Prostate gland (tissue), 2 donors: ENCODE results near the gene HDAC1.

ENCODE experiments used
- POLR2A ChIP-seq: fragments of 450-650 bp; IDR thresholded peaks from one replicate; pipeline ENCODE4 v1.6.1; 2016; ENCODE audit warnings: antibody characterized with exemption, mild to moderate bottlenecking
- TF ChIP-seq, protein P1 (sequence below), 4 experiments: fragments of 200-600 bp in 2 of 4; fragments of 450-650 bp in 2 of 4; sonication (generic) in 2 of 4; IDR thresholded peaks; 1 replicate in 3 of 4; 2 replicates in 1 of 4; pipeline ENCODE4 v1.5.1; 2016 to 2019; ENCODE audit warnings: antibody characterized with exemption in 4 of 4, mild to moderate bottlenecking in 2 of 4, moderate library complexity in 2 of 4

DNA sequence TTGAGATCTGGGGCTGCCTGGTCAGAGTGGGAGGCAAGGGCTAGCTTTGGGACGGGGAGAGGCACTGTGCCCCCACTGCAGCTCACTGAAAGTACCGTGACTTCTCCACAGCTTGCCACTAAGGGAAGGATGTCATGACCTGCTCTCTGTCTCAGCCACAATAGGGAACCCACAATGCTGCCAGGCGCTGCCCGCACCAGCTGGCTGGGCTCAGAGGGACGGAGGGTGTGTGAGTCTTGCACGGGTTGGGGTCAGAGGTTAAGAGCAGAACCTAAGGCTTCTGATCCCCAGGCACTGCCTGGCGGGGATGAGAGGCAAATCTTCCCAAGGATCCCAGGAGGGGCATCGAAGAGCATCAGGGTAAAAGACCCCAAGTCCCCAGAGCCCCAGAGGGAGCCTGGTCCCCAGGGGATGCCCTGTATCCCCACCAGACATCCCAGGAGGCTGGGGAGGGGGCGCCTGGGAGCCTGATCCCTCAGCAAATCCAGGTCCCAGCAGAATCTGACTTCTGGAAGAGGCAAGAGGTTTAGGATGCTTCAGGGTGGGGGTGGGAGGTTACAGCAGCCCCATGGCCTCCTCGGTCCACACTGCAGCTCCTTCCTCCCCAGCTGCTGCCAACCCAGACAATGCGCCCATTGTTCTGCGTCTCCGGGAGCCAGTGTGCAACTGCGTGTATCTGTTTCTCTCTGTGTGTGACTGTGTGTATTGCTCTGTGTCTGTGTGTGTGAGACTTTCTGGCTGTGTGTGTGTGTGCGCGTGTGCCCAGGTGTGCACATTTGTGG lies 46.2 kb downstream of the HDAC1 start:
- TF ChIP-seq, protein P1, sequence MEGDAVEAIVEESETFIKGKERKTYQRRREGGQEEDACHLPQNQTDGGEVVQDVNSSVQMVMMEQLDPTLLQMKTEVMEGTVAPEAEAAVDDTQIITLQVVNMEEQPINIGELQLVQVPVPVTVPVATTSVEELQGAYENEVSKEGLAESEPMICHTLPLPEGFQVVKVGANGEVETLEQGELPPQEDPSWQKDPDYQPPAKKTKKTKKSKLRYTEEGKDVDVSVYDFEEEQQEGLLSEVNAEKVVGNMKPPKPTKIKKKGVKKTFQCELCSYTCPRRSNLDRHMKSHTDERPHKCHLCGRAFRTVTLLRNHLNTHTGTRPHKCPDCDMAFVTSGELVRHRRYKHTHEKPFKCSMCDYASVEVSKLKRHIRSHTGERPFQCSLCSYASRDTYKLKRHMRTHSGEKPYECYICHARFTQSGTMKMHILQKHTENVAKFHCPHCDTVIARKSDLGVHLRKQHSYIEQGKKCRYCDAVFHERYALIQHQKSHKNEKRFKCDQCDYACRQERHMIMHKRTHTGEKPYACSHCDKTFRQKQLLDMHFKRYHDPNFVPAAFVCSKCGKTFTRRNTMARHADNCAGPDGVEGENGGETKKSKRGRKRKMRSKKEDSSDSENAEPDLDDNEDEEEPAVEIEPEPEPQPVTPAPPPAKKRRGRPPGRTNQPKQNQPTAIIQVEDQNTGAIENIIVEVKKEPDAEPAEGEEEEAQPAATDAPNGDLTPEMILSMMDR (IDR thresholded peaks at IDR 0.05), result no peak
- TF ChIP-seq POLR2A, result no peak
